Activated T-helper 17 cell treated with anti-CD3 and anti-CD28 coated beads, Interleukin-2, amount 50 U/mL, for 72 hours (primary cell): Measurements from ENCODE around the gene THAP6. TPM values are rescaled to one million over a fixed set of nuclear protein-coding genes. Genes with fewer than 3 reads are reported as not detected.
A peak's percentile ranks its signal among the peaks of the same experiment; 100 is the strongest.
"Not testable (repeated sequence)": the region's sequence is repeated elsewhere in the genome, so short reads cannot be mapped to it uniquely, and the experiment has no call there.

Experiments
- ATAC-seq: fragments of 150-1000 bp; cut with Tn5 transposase; replicated peaks from 2 replicates; pipeline ENCODE4 v1.10.0; 2021; ENCODE audit warnings: mild to moderate bottlenecking, moderate library complexity
- H3K27ac Mint-ChIP-seq: one replicate; pipeline ENCODE4 v1.8.0; 2022; ENCODE audit warnings: mixed read lengths
- H3K27me3 Mint-ChIP-seq: one replicate; pipeline ENCODE4 v1.8.0; 2022; ENCODE audit warnings: mixed read lengths
- H3K36me3 Mint-ChIP-seq: one replicate; pipeline ENCODE4 v1.8.0; 2022; ENCODE audit warnings: low read depth, mild to moderate bottlenecking, mixed read lengths
- H3K4me1 Mint-ChIP-seq: one replicate; pipeline ENCODE4 v1.8.0; 2022; ENCODE audit warnings: mixed read lengths
- H3K4me3 Mint-ChIP-seq: one replicate; pipeline ENCODE4 v1.8.0; 2022; ENCODE audit warnings: mild to moderate bottlenecking, mixed read lengths
- H3K9me3 Mint-ChIP-seq: one replicate; pipeline ENCODE4 v1.8.0; 2022; ENCODE audit warnings: mixed read lengths
- total RNA-seq, 2 donors: library from RNA; stranded (reverse); gene quantifications; one replicate each; pipeline ENCODE4 v1.2.3, GENCODE V29; 2022

The THAP6 gene
- total RNA-seq = 10 to 100 TPM; 15.8 to 25.4 TPM

GRCh38 chr4:75514131-75514948, at the start of gene THAP6, which contains the start of gene RCHY1:
TSS of gene THAP6 (plus strand) at chr4:75514473. CDS start at chr4:75515453, 980 bp downstream.
TSS of gene RCHY1 (minus strand) at chr4:75514403. CDS start at chr4:75514286, 117 bp downstream.
- Mint-ChIP-seq H3K4me3 (no peak within 1 kb of the TSS), H3K9me3 (no peaks in the 10 kb centered on the region), H3K27me3 (no peaks in the 10 kb centered on the region), H3K4me1 (peaks cover 16% of the 10 kb centered on the region), H3K27ac (no peak within 1 kb of the TSS), H3K36me3 (peaks cover 75% of the 10 kb centered on the region)
- ATAC-seq = peak; percentile 94

- ATAC-seq = no peak
These were observed 44.4 kb upstream of the THAP6 start for GRCh38 chr4:75469896-75470295.

GRCh38 chr4:75470738-75471137, 43.5 kb upstream of the THAP6 start:
- Mint-ChIP-seq H3K27me3 (no peaks in the 10 kb centered on the region), H3K9me3 (no peaks in the 10 kb centered on the region), H3K27ac (no peak overlapping the region), H3K4me3 (no peak overlapping the region), H3K36me3 (peaks cover 26% of the 10 kb centered on the region), H3K4me1 (no peaks in the 10 kb centered on the region)
- ATAC-seq = no peak

More at GRCh38 chr4:75469896-75470295, 44.4 kb upstream of the THAP6 start:
- H3K4me3 Mint-ChIP-seq = no peak overlapping the region
- H3K36me3 Mint-ChIP-seq = peaks cover 18% of the 10 kb centered on the region
- H3K27me3 Mint-ChIP-seq = no peaks in the 10 kb centered on the region
- H3K27ac Mint-ChIP-seq = no peak overlapping the region
- H3K4me1 Mint-ChIP-seq = no peaks in the 10 kb centered on the region
- H3K9me3 Mint-ChIP-seq = no peaks in the 10 kb centered on the region

- Mint-ChIP-seq H3K9me3 (no peaks in the 10 kb centered on the region), H3K36me3 (peaks cover 87% of the 10 kb centered on the region), H3K4me3 (no peak overlapping the region), H3K4me1 (no peaks in the 10 kb centered on the region), H3K27me3 (no peaks in the 10 kb centered on the region), H3K27ac (no peak overlapping the region)
- ATAC-seq = no peak
These were observed 37.1 kb upstream of the THAP6 start for GRCh38 chr4:75477201-75477600.

- Mint-ChIP-seq H3K27me3 (no peaks in the 10 kb centered on the region), H3K4me1 (no peaks in the 10 kb centered on the region), H3K36me3 (peaks cover 89% of the 10 kb centered on the region), H3K9me3 (no peaks in the 10 kb centered on the region), H3K27ac (no peak overlapping the region), H3K4me3 (no peak overlapping the region)
- ATAC-seq = no peak
These were observed 30.1 kb upstream of the THAP6 start for GRCh38 chr4:75484190-75484589.

- no peaks in the 10 kb centered on the region for H3K4me1 Mint-ChIP-seq
- H3K4me3 Mint-ChIP-seq = no peak overlapping the region
- no peaks in the 10 kb centered on the region for H3K27me3 Mint-ChIP-seq
- no peak for ATAC-seq
- H3K9me3 Mint-ChIP-seq = no peaks in the 10 kb centered on the region
- peaks cover 87% of the 10 kb centered on the region for H3K36me3 Mint-ChIP-seq
- H3K27ac Mint-ChIP-seq = no peak overlapping the region
These were observed 24.1 kb upstream of the THAP6 start for GRCh38 chr4:75490155-75490554.

GRCh38 chr4:75494563-75494962, 19.7 kb upstream of the THAP6 start:
- Mint-ChIP-seq H3K4me3 (no peak overlapping the region), H3K9me3 (peaks cover 3% of the 10 kb centered on the region), H3K4me1 (peaks cover 32% of the 10 kb centered on the region), H3K27ac (no peak overlapping the region), H3K27me3 (no peaks in the 10 kb centered on the region), H3K36me3 (peaks cover 97% of the 10 kb centered on the region)
- ATAC-seq = peak; percentile 40

- Mint-ChIP-seq H3K4me3 (no peak overlapping the region), H3K9me3 (peaks cover 3% of the 10 kb centered on the region), H3K4me1 (peaks cover 33% of the 10 kb centered on the region), H3K36me3 (peaks cover 97% of the 10 kb centered on the region), H3K27ac (peak overlapping the region; percentile 10), H3K27me3 (no peaks in the 10 kb centered on the region)
- no peak for ATAC-seq
These were observed 18.8 kb upstream of the THAP6 start for GRCh38 chr4:75495476-75495875.

- Mint-ChIP-seq H3K36me3 (peaks cover 94% of the 10 kb centered on the region), H3K4me1 (peaks cover 33% of the 10 kb centered on the region), H3K27ac (peak overlapping the region; percentile 10), H3K27me3 (no peaks in the 10 kb centered on the region), H3K9me3 (peaks cover 3% of the 10 kb centered on the region), H3K4me3 (no peak overlapping the region)
- no peak for ATAC-seq
These were observed 17.9 kb upstream of the THAP6 start for GRCh38 chr4:75496406-75496805.

- Mint-ChIP-seq H3K27me3 (no peaks in the 10 kb centered on the region), H3K9me3 (peaks cover 3% of the 10 kb centered on the region), H3K4me1 (peaks cover 33% of the 10 kb centered on the region), H3K36me3 (peaks cover 94% of the 10 kb centered on the region), H3K27ac (peak overlapping the region; percentile 10), H3K4me3 (no peak overlapping the region)
- ATAC-seq = no peak
These were observed 17.1 kb upstream of the THAP6 start for GRCh38 chr4:75497133-75497532.

- Mint-ChIP-seq H3K4me1 (peaks cover 33% of the 10 kb centered on the region), H3K36me3 (peaks cover 94% of the 10 kb centered on the region), H3K4me3 (no peak overlapping the region), H3K27ac (peak overlapping the region; percentile 10), H3K27me3 (no peaks in the 10 kb centered on the region), H3K9me3 (peaks cover 3% of the 10 kb centered on the region)
- ATAC-seq = no peak
These were observed 16.2 kb upstream of the THAP6 start for GRCh38 chr4:75498041-75498440.

GRCh38 chr4:75499900-75500299, 14.4 kb upstream of the THAP6 start:
- H3K4me3 Mint-ChIP-seq = no peak overlapping the region
- no peak for ATAC-seq
- no peaks in the 10 kb centered on the region for H3K27me3 Mint-ChIP-seq
- H3K4me1 Mint-ChIP-seq = peaks cover 33% of the 10 kb centered on the region
- peaks cover 97% of the 10 kb centered on the region for H3K36me3 Mint-ChIP-seq
- H3K9me3 Mint-ChIP-seq = peaks cover 3% of the 10 kb centered on the region
- no peak overlapping the region for H3K27ac Mint-ChIP-seq

- peaks cover 97% of the 10 kb centered on the region for H3K36me3 Mint-ChIP-seq
- peaks cover 25% of the 10 kb centered on the region for H3K4me1 Mint-ChIP-seq
- H3K9me3 Mint-ChIP-seq = peaks cover 3% of the 10 kb centered on the region
- no peak for ATAC-seq
- no peak overlapping the region for H3K4me3 Mint-ChIP-seq
- no peak overlapping the region for H3K27ac Mint-ChIP-seq
- no peaks in the 10 kb centered on the region for H3K27me3 Mint-ChIP-seq
These were observed 11.6 kb upstream of the THAP6 start for GRCh38 chr4:75502671-75503070.

- Mint-ChIP-seq H3K9me3 (no peaks in the 10 kb centered on the region), H3K4me1 (peaks cover 21% of the 10 kb centered on the region), H3K27me3 (no peaks in the 10 kb centered on the region), H3K27ac (no peak overlapping the region), H3K36me3 (peaks cover 92% of the 10 kb centered on the region), H3K4me3 (no peak overlapping the region)
- no peak for ATAC-seq
These were observed 8.6 kb upstream of the THAP6 start for GRCh38 chr4:75505630-75506029.

GRCh38 chr4:75509592-75509991, 4.7 kb upstream of the THAP6 start:
- Mint-ChIP-seq H3K36me3 (peaks cover 71% of the 10 kb centered on the region), H3K4me1 (peaks cover 25% of the 10 kb centered on the region)
- H3K27me3 Mint-ChIP-seq, ATAC-seq, H3K27ac Mint-ChIP-seq, H3K9me3 Mint-ChIP-seq, H3K4me3 Mint-ChIP-seq: not testable (repeated sequence)
